Measurements from ENCODE around the gene AMZ2. TPM values are rescaled to one million over a fixed set of nuclear protein-coding genes. Genes with fewer than 3 reads are reported as not detected.

AMZ2 gene
- total and polyA plus RNA-seq, 2 of the 8 experiments (the other 6 are each of a cell fraction or from before 2014, with no cell fraction given) = 49.5 to 71.0 TPM

GRCh38 chr17:68277807-68278206 lies 30.0 kb downstream of the AMZ2 start:
- Histone ChIP-seq H3K4me3 (ENCODE audit: extremely low read depth in 1 of 4, insufficient read depth in 2 of 4, low read depth in 3 of 4, low read length in 4 of 4) (no peak overlapping the region), H2BK12ac (ENCODE audit: low read depth, low read length) (no peak overlapping the region), H3K27ac (ENCODE audit: low read depth, low read length) (no peak overlapping the region), H2AFZ (ENCODE audit: low read length) (no peak overlapping the region), H3K36me3 (ENCODE audit: control insufficient read depth in 2 of 4, insufficient read depth in 4 of 4, low read length in 3 of 4) (no peaks in the 10 kb centered on the region), H4K91ac (replicated peaks; ENCODE audit: insufficient read length, low read length) (no peak overlapping the region), H3K79me2 (ENCODE audit: control insufficient read depth in 1 of 2, insufficient read depth in 2 of 2, low read length in 2 of 2) (no peaks in the 10 kb centered on the region), H3K23me2 (ENCODE audit: low read depth, low read length) (no peaks in the 10 kb centered on the region), H2BK15ac (ENCODE audit: low read length) (no peak overlapping the region), H3K14ac (ENCODE audit: insufficient read length) (no peak overlapping the region), H3K27me3 (replicated peaks in 1 of 4; ENCODE audit: control insufficient read depth in 3 of 4, extremely low read depth in 1 of 4, insufficient read depth in 3 of 4, low read length in 3 of 4) (no peaks in the 10 kb centered on the region), H2AK5ac (ENCODE audit: low read depth, low read length) (no peak overlapping the region), H3K23ac (ENCODE audit: insufficient read length) (no peak overlapping the region), H3K9me3 (ENCODE audit: insufficient read depth in 2 of 2, low read depth in 1 of 2, low read length in 1 of 2) (peaks cover 0 to 8% of the 10 kb centered on the region in 2 experiments; a peak in 3 of 4 replicates), H4K8ac (ENCODE audit: extremely low read depth, insufficient read depth, low read length) (no peak overlapping the region), H3K18ac (ENCODE audit: extremely low read depth, low read length) (no peak overlapping the region), H3K4me1 (replicated peaks in 1 of 4; ENCODE audit: control insufficient read depth in 3 of 4, insufficient read depth in 4 of 4, low read length in 3 of 4) (no peaks in the 10 kb centered on the region), H3K79me1 (ENCODE audit: low read depth, low read length) (no peaks in the 10 kb centered on the region), H4K20me1 (replicated peaks in 1 of 2; ENCODE audit: control insufficient read depth in 1 of 2, insufficient read depth in 2 of 2, low read length in 2 of 2) (no peaks in the 10 kb centered on the region), H2BK20ac (ENCODE audit: low read length) (no peak overlapping the region), H3K56ac (replicated peaks; ENCODE audit: insufficient read length, low read depth, low read length) (no peak overlapping the region), H2BK5ac (ENCODE audit: low read depth, low read length) (no peak overlapping the region), H3K4ac (replicated peaks; ENCODE audit: insufficient read length, low read depth, low read length) (no peak overlapping the region), H4K5ac (ENCODE audit: insufficient read length, low read depth, low read length) (no peak overlapping the region), H3K4me2 (ENCODE audit: insufficient read depth in 1 of 2, low read depth in 2 of 2, low read length in 2 of 2) (no peak overlapping the region), H3K9ac (replicated peaks in 1 of 4; ENCODE audit: extremely low read depth in 1 of 4, low read depth in 3 of 4, low read length in 3 of 4) (no peak overlapping the region), H2BK120ac (replicated peaks; ENCODE audit: low read depth, low read length) (no peak overlapping the region)
- DNase-seq (ENCODE audit: low read depth in 1 of 2, low spot score in 2 of 2) (no peak), FAIRE-seq (no peak)
- ChIA-PET CTCF (ENCODE audit: partially characterized antibody) (interaction anchor here (0.8 kb wide), 1 partner anchor 122 kb away, joined by 3 read pairs; no protein-coding TSS in a partner anchor), POLR2A (ENCODE audit: partially characterized antibody) (no interaction called here)
- TF ChIP-seq BCL11A (IDR thresholded peaks at IDR 0.05; ENCODE audit: low read depth in 2 of 2, low read length in 2 of 2) (no peak), CHD2 (IDR thresholded peaks at IDR 0.05; ENCODE audit: low read length) (no peak), POU5F1 (IDR thresholded peaks at IDR 0.05; ENCODE audit: low read depth, low read length) (no peak), POLR2AphosphoS5 (IDR thresholded peaks at IDR 0.05; ENCODE audit: low read depth, low read length) (no peak), RAD21 (IDR thresholded peaks at IDR 0.05 in 1 of 2, conservative IDR thresholded peaks at IDR 0.05 in 1 of 2; ENCODE audit: low read depth in 2 of 2, low read length in 2 of 2) (no peak), HDAC2 (IDR thresholded peaks at IDR 0.05; ENCODE audit: borderline replicate concordance in 1 of 2, low read depth in 2 of 2, low read length in 2 of 2) (no peak), GTF2F1 (IDR thresholded peaks at IDR 0.05; ENCODE audit: borderline replicate concordance, low read depth, low read length) (no peak), SP2 (IDR thresholded peaks at IDR 0.05; ENCODE audit: low read length) (no peak)
- 93% methylated on average over 5 of the region's 5 CpGs; no CpG with 5 or more reads in 1 of the 2 experiments for WGBS, 2 experiments (ENCODE audit: extremely low coverage in 1 of 2, insufficient coverage in 1 of 2, insufficient read length in 1 of 2, insufficient replicate concordance in 2 of 2, low coverage in 1 of 2, low lambda C conversion rate in 2 of 2, missing lambda C conversion rate in 1 of 2)

All from H1 (cell line).